Dedifferentiated amniotic fluid mesenchymal stem cell (primary cell): ENCODE data around the gene MAP3K2.
A peak's percentile ranks its signal among the peaks of the same experiment; 100 is the strongest.
"Not testable (repeated sequence)": the region's sequence is repeated elsewhere in the genome, so short reads cannot be mapped to it uniquely, and the experiment has no call there.

ENCODE experiments used
- DNase-seq: peaks from one replicate; pipeline ENCODE4 v3.0.0-alpha.2; 2016; ENCODE audit errors: extremely low spot score

Gene MAP3K2

GRCh38 chr2:127382831-127383230, 4.9 kb downstream of the MAP3K2 start:
- DNase-seq, result no peak

GRCh38 chr2:127381762-127382161, 6.0 kb downstream of the MAP3K2 start:
- DNase-seq, result no peak

- DNase-seq, result no peak
Measured at GRCh38 chr2:127379712-127380355, 7.9 kb downstream of the MAP3K2 start.

GRCh38 chr2:127378720-127379119, 9.1 kb downstream of the MAP3K2 start:
- no peak for DNase-seq

GRCh38 chr2:127377262-127377661, 10.5 kb downstream of the MAP3K2 start:
- no peak for DNase-seq

GRCh38 chr2:127376257-127376656, 11.5 kb downstream of the MAP3K2 start:
- DNase-seq, result no peak

GRCh38 chr2:127373362-127374083, 14.3 kb downstream of the MAP3K2 start:
- no peak for DNase-seq

- no peak for DNase-seq
Measured at GRCh38 chr2:127371037-127371436, 16.7 kb downstream of the MAP3K2 start.

GRCh38 chr2:127370010-127370409, 17.8 kb downstream of the MAP3K2 start:
- no peak for DNase-seq

GRCh38 chr2:127365211-127365643, 22.5 kb downstream of the MAP3K2 start:
- no peak for DNase-seq

- peak; percentile 61 for DNase-seq
Measured at GRCh38 chr2:127362971-127363370, 24.8 kb downstream of the MAP3K2 start.

GRCh38 chr2:127361929-127362885, 25.6 kb downstream of the MAP3K2 start:
- DNase-seq, result no peak

- no peak for DNase-seq
Measured at GRCh38 chr2:127360242-127360641, 27.5 kb downstream of the MAP3K2 start.

- DNase-seq, result no peak
Measured at GRCh38 chr2:127359520-127359919, 28.3 kb downstream of the MAP3K2 start.

- DNase-seq, result no peak
Measured at GRCh38 chr2:127358971-127359370, 28.8 kb downstream of the MAP3K2 start.

- DNase-seq, result no peak
Measured at GRCh38 chr2:127358044-127358443, 29.7 kb downstream of the MAP3K2 start.

- DNase-seq, result no peak
Measured at GRCh38 chr2:127357591-127357990, 30.2 kb downstream of the MAP3K2 start.

- DNase-seq, result no peak
Measured at GRCh38 chr2:127356531-127356930, 31.2 kb downstream of the MAP3K2 start.

- no peak for DNase-seq
Measured at GRCh38 chr2:127355407-127356008, 32.3 kb downstream of the MAP3K2 start.

GRCh38 chr2:127353873-127354676, 33.7 kb downstream of the MAP3K2 start:
- DNase-seq, result not testable (repeated sequence)

GRCh38 chr2:127353223-127353622, 34.6 kb downstream of the MAP3K2 start:
- not testable (repeated sequence) for DNase-seq
